Stimulated activated CD4-positive, alpha-beta T cell treated with anti-CD3 and anti-CD28 coated beads, Interleukin-2, amount 100 ng/mL, for 24 hours (primary cell): ENCODE measurements around the gene PAIP2.

Experiments used
- DNase-seq, 2 donors: peaks; one replicate each; pipeline ENCODE4 v3.0.0-alpha.2; 2020

Gene PAIP2

GRCh38 chr5:139413963-139414362, 72.3 kb downstream of the PAIP2 start:
- no peak for DNase-seq

DNA sequence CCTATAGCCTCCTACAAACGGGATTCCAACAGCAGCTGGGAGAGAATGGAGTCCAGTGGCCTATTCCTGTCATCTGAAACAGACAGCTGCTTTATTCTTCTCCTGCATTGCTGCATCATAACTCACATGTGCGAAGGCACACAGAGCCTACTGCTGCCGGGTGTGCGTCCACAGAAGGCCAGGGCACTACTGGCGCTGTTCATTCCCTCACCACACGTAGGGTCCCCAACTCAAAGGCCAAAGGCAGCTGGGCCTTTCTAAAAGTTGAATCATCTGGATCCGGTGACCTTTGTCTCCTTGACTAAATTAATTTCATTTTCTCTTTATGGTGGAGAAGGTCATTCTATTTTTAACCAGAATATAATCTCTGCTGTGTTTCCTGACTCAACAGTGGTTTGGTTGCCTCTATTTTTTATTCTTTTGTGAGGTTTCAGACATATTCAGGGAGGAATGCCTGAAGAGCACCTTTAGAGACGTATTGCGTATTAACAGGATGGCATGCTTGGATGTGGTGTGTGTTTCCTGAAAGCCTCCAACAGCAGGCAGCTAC, 73.0 kb downstream of the PAIP2 start:
- DNase-seq = no peak

- no peak for DNase-seq
Observed at GRCh38 chr5:139415221-139415861, 73.7 kb downstream of the PAIP2 start.

GRCh38 chr5:139415869-139416268, 74.2 kb downstream of the PAIP2 start:
- DNase-seq = no peak

DNA sequence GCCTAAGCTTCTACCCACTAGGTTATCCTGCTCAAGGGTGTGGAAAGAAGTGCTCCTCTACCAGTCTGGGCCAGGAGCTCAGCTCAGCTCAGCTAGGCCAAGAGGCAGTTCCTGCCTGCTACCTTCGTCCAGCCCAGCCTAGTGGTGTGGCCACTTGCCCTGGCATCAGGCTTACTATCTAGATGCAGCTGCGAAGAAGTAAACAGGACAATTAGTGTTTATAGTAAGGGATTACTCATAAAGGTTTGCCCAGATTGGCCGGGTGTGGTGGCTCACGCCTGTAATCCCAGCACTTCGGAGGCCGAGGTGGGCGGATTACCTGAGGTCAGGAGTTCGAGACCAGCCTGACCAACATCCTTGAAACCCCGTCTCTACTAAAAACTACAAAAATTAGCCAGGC, 75.0 kb downstream of the PAIP2 start:
- no peak for DNase-seq

- DNase-seq = no peak
Observed at GRCh38 chr5:139417214-139417613, 75.6 kb downstream of the PAIP2 start.

DNA sequence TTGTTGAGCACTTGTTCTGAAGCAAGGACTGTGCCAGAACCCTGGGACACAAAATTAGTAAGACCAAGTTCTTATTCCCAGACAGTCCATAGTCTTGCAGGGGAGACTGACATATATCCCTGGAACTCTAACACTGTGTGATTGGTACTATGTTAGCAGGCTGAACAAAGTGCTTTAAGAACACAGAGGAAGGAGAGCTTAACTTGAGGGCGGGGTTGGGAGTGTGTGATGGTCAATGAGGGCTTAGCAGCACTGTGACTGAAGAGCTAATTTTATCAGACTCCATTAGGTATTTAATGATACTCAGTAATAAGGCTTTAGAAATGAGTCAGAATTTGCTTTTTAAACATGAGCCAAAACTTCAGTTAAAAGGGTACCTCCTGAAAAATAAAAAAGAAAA, 77.1 kb downstream of the PAIP2 start:
- no peak for DNase-seq
